Airway epithelial cell (primary cell): ENCODE data around the gene IFNW1. TPM values are rescaled to one million over a fixed set of nuclear protein-coding genes. Genes with fewer than 3 reads are reported as not detected.

ENCODE experiments used
- total RNA-seq: library from RNA; depleted of rRNA; stranded (reverse); fragments of >200 nt; gene quantifications from 2 replicates; pipeline ENCODE4 v1.2.3, GENCODE V29; 2015

The IFNW1 gene
- not detected in 2 replicates for total RNA-seq

GRCh38 chr9:21141427-21141882 is at the start of gene IFNW1:
IFNW1 (minus strand) TSS chr9:21141832; CDS start chr9:21141570, 262 bp downstream.

DNA sequence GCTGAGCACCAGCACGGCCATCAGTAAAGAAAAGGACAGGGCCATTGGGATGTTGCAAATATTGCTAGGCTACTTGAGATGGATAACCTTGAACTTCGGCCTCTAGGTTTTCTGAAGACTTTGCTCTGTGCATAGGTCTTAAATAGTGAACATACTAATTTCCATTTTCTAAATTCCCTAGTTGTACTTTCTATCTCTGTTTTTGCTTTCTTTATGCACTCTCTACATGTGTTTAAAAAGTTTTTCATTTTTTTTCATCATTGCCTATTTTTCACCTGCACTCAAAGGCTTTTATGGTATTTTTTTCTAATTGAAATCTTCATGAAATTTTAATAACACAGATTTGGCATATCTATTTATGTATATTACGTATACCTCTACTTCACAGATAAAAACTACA is 45.9 kb upstream of the IFNW1 start, which contains the start of gene IFNA4:
Gene IFNA4 (minus strand): TSS at position 101 of the 400 bp plus-strand sequence. CDS start 56 bp downstream, at position 45.

GRCh38 chr9:21166560-21166959 is 24.9 kb upstream of the IFNW1 start, which contains the start of gene IFNA21:
IFNA21 (minus strand) TSS chr9:21166660; CDS start chr9:21166612, 48 bp downstream.

Other genes starting within 250 kb of the IFNW1 start
- gene HACD4, start 110.2 kb downstream of the IFNW1 start, total RNA-seq: 2.3 and 3.4 TPM in 2 replicates
- not detected in 2 replicates for gene IFNB1, start 63.9 kb downstream of the IFNW1 start, total RNA-seq
- gene IFNA21, start 24.8 kb upstream of the IFNW1 start, total RNA-seq: not detected in 2 replicates
- not detected in 2 replicates for gene IFNA4, start 45.8 kb upstream of the IFNW1 start, total RNA-seq
- gene IFNA7, start 60.4 kb upstream of the IFNW1 start, total RNA-seq: not detected in 2 replicates
- not detected in 2 replicates for gene IFNA10, start 65.3 kb upstream of the IFNW1 start, total RNA-seq
- not detected in 2 replicates for gene IFNA16, start 75.5 kb upstream of the IFNW1 start, total RNA-seq
- not detected in 2 replicates for gene IFNA17, start 86.4 kb upstream of the IFNW1 start, total RNA-seq
- not detected in 2 replicates for gene IFNA14, start 98.2 kb upstream of the IFNW1 start, total RNA-seq
- gene IFNA5, start 163.5 kb upstream of the IFNW1 start, total RNA-seq: not detected in 2 replicates
- gene KLHL9, start 193.6 kb upstream of the IFNW1 start, total RNA-seq: 15.2 and 17.8 TPM in 2 replicates
- gene IFNA6, start 209.1 kb upstream of the IFNW1 start, total RNA-seq: not detected in 2 replicates
- not detected in 2 replicates for gene IFNA13, start 226.2 kb upstream of the IFNW1 start, total RNA-seq
- not detected in 2 replicates for gene IFNA2, start 243.6 kb upstream of the IFNW1 start, total RNA-seq